Right lobe of liver (tissue), 6 donors: Measurements from ENCODE around the gene SLC35E2B. TPM values are rescaled to one million over a fixed set of nuclear protein-coding genes. Genes with fewer than 3 reads are reported as not detected.
"Not testable (repeated sequence)": the region's sequence is repeated elsewhere in the genome, so short reads cannot be mapped to it uniquely, and the experiment has no call there.

Experiments used
- ATAC-seq, 4 donors: fragments of 200-7000 bp; cut with Tn5 transposase; one replicate each; pipeline ENCODE4 v1.9.1; 2020; ENCODE audit warnings: mild to moderate bottlenecking in 4 of 4, moderate library complexity in 4 of 4
- DNase-seq, 3 donors: peaks; one replicate each; pipeline ENCODE4 v3.0.0-alpha.2; 2020
- H3K27ac ChIP-seq, 3 donors: fragments of 200-600 bp; one replicate each; pipeline ENCODE4 v1.8.0; 2022
- H3K27me3 ChIP-seq, 2 donors: fragments of 200-600 bp; one replicate each; pipeline ENCODE4 v1.8.0; 2022
- H3K36me3 ChIP-seq, 4 donors: fragments of 200-600 bp; sonication (generic) in 1 of 4; one replicate each; pipeline versions ENCODE4 v1.5.1 to v1.8.0; 2017 to 2022; ENCODE audit warnings: control low read depth in 1 of 4
- H3K4me1 ChIP-seq, 4 donors: fragments of 200-600 bp; sonication (generic) in 1 of 4; one replicate each; pipeline versions ENCODE4 v1.5.1 to v1.8.0; 2017 to 2022; ENCODE audit warnings: control low read depth in 1 of 4
- H3K4me3 ChIP-seq, 3 donors: fragments of 200-600 bp; one replicate each; pipeline ENCODE4 v1.8.0; 2022
- H3K9me3 ChIP-seq, 4 donors: fragments of 200-600 bp; sonication (generic) in 1 of 4; one replicate each; pipeline versions ENCODE4 v1.5.1 to v1.8.0; 2017 to 2022; ENCODE audit warnings: control low read depth in 1 of 4
- POLR2A ChIP-seq: fragments of 450-650 bp; IDR thresholded peaks from one replicate; pipeline ENCODE4 v1.6.1; 2017; ENCODE audit warnings: antibody characterized with exemption, mild to moderate bottlenecking
- WGBS: methylation state at CpG from one replicate; pipeline ENCODE4 v1.1.6; 2018; ENCODE audit warnings: low coverage, low lambda C conversion rate; ENCODE audit not compliant: insufficient coverage; ENCODE audit errors: missing lambda C conversion rate; 5-methylcytosine and 5-hydroxymethylcytosine counted together
- intact Hi-C, 2 donors: fragments of 100-400 bp; cut with DNase I; formaldehyde crosslinking; loops; one replicate each; pipeline versions ENCODE4 v1.11.2 to v1.14.1; 2022
- total RNA-seq, 6 experiments: library from RNA; depleted of rRNA in 2 of 6; stranded (reverse); fragments of >200 nt in 2 of 6; fragmentation: NEBNext Ultra II Directional in 3 of 6; extraction: Animal tissue kit (Norgen Biotek cat#: 25700) in 3 of 6; gene quantifications; one replicate each; pipeline versions ENCODE4 v1.1.0 to v1.2.4, GENCODE V29; 2016 to 2023
- TF ChIP-seq, protein P1 (sequence below), 4 donors: fragments of 200-600 bp in 3 of 4; fragments of 450-650 bp in 1 of 4; IDR thresholded peaks; one replicate each; pipeline versions ENCODE4 v1.5.1 to v1.8.0; 2016 to 2022; ENCODE audit warnings: antibody characterized with exemption in 4 of 4, mild to moderate bottlenecking in 2 of 4
- donor health status: DM: no; HTN: yes; CAD: no.
- donor health status: DM: no; HTN: no; CAD: no.
- donor health status: DM: no; HTN: no; CAD: no.
- donor health status: DM: no; HTN: yes; CAD: no.
- donor health status: DM: no; HTN: yes; CAD: no.

The SLC35E2B gene
- total RNA-seq, 6 experiments from 2014 or later = 13.4 to 19.9 (median 17.0) TPM

DNA sequence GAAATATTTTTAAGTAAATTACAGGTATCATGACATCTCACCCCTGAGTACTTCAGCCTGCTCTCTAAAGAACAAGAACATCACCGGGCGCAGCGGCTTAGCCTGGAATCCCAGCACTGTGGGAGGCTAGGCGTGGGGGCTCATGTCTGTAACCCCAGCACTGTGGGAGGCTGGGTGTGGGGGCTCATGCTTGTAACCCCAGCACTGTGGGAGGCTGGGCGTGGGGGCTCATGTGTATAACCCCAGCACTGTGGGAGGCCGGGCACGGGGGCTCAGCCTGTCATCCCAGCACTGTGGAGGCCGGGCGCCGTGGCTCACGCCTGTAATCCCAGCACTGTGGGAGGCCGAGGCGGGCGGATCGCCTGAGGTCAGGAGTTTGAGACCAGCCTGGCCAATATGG, 26.1 kb downstream of the SLC35E2B start:
- Histone ChIP-seq H3K27ac (no peak overlapping the region), H3K27me3 (no peaks in the 10 kb centered on the region), H3K9me3 (no peaks in the 10 kb centered on the region), H3K4me3 (no peak overlapping the region), H3K4me1 (no peaks in the 10 kb centered on the region), H3K36me3 (peaks cover 0 to 38% (median 17%) of the 10 kb centered on the region in 4 donors)
- TF ChIP-seq POLR2A = no peak
- TF ChIP-seq, protein P1, sequence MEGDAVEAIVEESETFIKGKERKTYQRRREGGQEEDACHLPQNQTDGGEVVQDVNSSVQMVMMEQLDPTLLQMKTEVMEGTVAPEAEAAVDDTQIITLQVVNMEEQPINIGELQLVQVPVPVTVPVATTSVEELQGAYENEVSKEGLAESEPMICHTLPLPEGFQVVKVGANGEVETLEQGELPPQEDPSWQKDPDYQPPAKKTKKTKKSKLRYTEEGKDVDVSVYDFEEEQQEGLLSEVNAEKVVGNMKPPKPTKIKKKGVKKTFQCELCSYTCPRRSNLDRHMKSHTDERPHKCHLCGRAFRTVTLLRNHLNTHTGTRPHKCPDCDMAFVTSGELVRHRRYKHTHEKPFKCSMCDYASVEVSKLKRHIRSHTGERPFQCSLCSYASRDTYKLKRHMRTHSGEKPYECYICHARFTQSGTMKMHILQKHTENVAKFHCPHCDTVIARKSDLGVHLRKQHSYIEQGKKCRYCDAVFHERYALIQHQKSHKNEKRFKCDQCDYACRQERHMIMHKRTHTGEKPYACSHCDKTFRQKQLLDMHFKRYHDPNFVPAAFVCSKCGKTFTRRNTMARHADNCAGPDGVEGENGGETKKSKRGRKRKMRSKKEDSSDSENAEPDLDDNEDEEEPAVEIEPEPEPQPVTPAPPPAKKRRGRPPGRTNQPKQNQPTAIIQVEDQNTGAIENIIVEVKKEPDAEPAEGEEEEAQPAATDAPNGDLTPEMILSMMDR (IDR thresholded peaks at IDR 0.05) = no peak
- no peak for ATAC-seq
- WGBS = no CpG with 5 or more reads among the region's 15 CpGs
- DNase-seq = peak in 2 of 3 donors; percentile 27 to 37
- intact Hi-C loops = no loop called here

GRCh38 chr1:1665815-1666251, 26.8 kb downstream of the SLC35E2B start:
- H3K27ac ChIP-seq = no peak overlapping the region
- ATAC-seq (peak in 2 of 4 donors; percentile 17 to 46), DNase-seq (peak in 2 of 3 donors; percentile 37 to 46)
- no peak for TF ChIP-seq POLR2A
- TF ChIP-seq, protein P1 (IDR thresholded peaks at IDR 0.05) = peak; percentile 17 to 42 (median 34)
- WGBS = 91% methylated on average over 9 of the region's 25 CpGs
- H3K27me3 ChIP-seq = no peaks in the 10 kb centered on the region
- H3K4me1 ChIP-seq = no peaks in the 10 kb centered on the region
- H3K4me3 ChIP-seq = no peak overlapping the region
- peaks cover 0 to 32% (median 14%) of the 10 kb centered on the region in 4 donors for H3K36me3 ChIP-seq
- intact Hi-C loops = no loop called here
- no peaks in the 10 kb centered on the region for H3K9me3 ChIP-seq

DNA sequence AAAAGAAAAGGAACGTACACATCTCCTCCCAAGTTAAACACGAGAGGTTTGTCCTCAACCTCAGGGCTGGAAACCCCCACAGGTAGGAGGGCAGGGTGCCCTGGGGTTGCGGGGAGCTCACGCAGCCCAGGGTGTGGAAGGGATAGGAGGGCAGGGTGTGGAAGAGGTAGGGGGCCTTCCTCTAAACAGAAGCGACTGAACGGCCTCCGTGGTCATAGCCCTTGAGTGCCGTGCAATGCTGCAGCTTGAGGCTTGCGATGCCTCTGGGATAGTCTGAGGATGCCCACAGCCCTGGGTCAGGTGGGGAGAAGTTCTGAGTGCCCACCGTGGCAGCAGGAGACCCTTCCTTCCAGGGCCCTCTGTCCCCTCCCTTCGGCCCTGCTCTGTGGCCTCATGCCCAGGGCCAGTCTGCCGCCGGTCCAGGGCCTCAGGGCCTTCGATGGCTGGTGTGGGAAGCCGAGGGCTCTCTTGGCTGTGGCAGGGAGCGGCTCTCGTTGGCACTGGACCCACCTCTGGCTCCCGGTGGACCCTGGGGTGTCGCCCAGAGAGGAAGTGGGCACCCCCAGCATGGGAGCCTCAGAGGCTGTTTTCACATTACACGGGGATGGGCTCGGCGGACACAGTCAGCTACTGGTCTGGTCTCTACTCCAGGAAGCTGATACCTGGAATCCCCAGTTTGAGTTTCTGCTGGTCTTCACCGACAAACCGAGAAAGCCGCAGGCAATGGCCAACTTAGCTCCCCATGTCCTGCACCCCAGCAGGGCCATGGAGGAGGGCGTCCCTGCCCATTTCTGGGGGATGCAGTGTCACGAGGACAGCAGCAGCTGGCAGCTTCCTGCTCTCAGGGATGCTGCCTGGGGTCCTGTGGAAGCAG, 27.4 kb downstream of the SLC35E2B start:
- TF ChIP-seq POLR2A = no peak
- TF ChIP-seq, protein P1 (IDR thresholded peaks at IDR 0.05) = no peak
- no peaks in the 10 kb centered on the region for H3K4me1 ChIP-seq
- WGBS = 83% methylated on average over 10 of the region's 27 CpGs
- ATAC-seq (peak in 2 of 4 donors; percentile 10 to 12), DNase-seq (peak in 2 of 3 donors; percentile 44 to 45)
- no peak overlapping the region for H3K27ac ChIP-seq
- intact Hi-C loops = no loop called here
- H3K4me3 ChIP-seq = no peak overlapping the region
- H3K9me3 ChIP-seq = no peaks in the 10 kb centered on the region
- no peaks in the 10 kb centered on the region for H3K27me3 ChIP-seq
- peaks cover 0 to 32% (median 13%) of the 10 kb centered on the region in 4 donors for H3K36me3 ChIP-seq

- intact Hi-C loops, H3K4me3 ChIP-seq, H3K4me1 ChIP-seq, H3K9me3 ChIP-seq, H3K27ac ChIP-seq, H3K27me3 ChIP-seq, ATAC-seq: not testable (repeated sequence)
- DNase-seq = peak in 1 of 3 donors; percentile 10
- H3K36me3 ChIP-seq = peaks cover 0 to 25% (median 13%) of the 10 kb centered on the region in 4 donors
- 20% methylated on average over 1 of the region's 11 CpGs for WGBS
Observed at GRCh38 chr1:1664318-1664717, 28.3 kb downstream of the SLC35E2B start.

GRCh38 chr1:1662830-1663560, 29.6 kb downstream of the SLC35E2B start:
- H3K4me3 ChIP-seq, ATAC-seq, intact Hi-C loops, H3K4me1 ChIP-seq, H3K27me3 ChIP-seq, H3K9me3 ChIP-seq, H3K27ac ChIP-seq: not testable (repeated sequence)
- peak in 2 of 3 donors; percentile 24 to 31 for DNase-seq
- WGBS = 73% methylated on average over 14 of the region's 15 CpGs
- peaks cover 0 to 20% (median 11%) of the 10 kb centered on the region in 4 donors for H3K36me3 ChIP-seq

GRCh38 chr1:1662392-1662791, 30.2 kb downstream of the SLC35E2B start:
- ATAC-seq, H3K4me3 ChIP-seq, H3K4me1 ChIP-seq, H3K9me3 ChIP-seq, H3K27me3 ChIP-seq, intact Hi-C loops, H3K27ac ChIP-seq, DNase-seq: not testable (repeated sequence)
- 89% methylated on average over 4 of the region's 9 CpGs for WGBS
- peaks cover 0 to 20% (median 11%) of the 10 kb centered on the region in 4 donors for H3K36me3 ChIP-seq
